GM12874 (cell line): ENCODE data around the gene RPTOR.

Experiments used
- CTCF ChIP-seq: IDR thresholded peaks from 2 replicates; pipeline ENCODE4 v1.5.1; 2011; ENCODE audit warnings: low read depth, mild to moderate bottlenecking, control low read depth, low read length, moderate library complexity; ENCODE audit not compliant: insufficient read depth

The RPTOR gene

DNA sequence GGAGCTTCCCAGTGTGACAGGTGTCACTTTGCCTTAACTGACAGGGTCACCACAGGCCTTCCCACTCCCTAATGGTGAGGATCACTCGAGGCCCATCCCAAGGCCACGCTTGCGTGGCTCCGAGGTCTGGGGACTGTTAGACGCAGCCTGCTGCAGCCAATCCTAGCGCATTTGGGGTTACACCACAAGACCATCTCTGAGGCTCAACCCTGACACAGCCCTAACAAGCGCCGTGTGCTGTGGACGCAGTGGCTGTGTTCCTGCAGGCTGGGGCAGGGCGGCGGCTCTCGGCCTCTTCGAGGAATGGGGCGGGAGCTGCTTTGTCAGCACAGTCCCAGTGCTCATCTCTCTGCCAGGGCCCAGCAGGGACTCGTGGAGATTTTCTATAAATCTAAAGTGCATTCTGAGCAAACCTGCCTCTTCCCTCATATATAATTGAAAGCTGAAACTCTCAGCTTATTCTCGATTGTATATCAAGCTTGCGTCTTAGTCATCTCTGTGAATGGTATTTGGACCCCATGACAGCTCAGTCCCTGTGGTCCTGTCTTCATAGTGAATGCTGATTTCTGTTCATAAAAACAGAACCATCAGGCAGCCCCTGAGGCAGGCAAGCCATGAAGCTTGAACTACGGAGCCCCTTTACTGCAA, 381.2 kb downstream of the RPTOR start:
- no peak for TF ChIP-seq CTCF

DNA sequence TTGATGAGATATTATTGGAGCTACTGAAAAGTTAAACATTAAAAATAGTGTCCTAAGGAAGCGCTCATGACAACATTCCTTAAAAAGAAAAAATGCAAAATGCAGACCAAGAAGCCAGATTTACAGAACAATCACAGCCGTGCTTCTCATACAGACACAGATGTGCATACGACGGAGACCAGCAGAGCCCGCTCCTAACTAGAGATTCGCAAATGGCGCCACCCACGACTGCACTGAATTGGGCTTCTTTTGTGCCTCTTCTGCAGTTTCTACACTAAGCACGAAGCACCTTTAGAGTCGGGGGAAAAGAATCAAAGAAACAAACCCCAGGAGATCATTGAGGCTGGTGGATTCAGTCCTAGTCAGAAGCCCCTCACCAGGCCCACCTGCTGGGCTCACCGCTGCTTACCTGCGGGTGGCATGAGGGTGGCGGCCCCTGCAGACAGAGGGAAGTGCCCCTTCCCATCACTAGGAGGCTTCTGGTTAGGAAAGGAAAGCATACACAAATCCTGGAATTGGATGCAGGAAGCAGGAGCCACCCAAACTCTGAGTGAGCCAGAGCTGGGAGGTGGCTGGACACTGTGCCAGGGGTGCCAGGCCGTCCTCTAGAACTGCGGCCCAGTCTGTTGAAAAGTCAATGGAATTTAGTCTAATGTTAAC, 382.1 kb downstream of the RPTOR start:
- no peak for TF ChIP-seq CTCF

DNA sequence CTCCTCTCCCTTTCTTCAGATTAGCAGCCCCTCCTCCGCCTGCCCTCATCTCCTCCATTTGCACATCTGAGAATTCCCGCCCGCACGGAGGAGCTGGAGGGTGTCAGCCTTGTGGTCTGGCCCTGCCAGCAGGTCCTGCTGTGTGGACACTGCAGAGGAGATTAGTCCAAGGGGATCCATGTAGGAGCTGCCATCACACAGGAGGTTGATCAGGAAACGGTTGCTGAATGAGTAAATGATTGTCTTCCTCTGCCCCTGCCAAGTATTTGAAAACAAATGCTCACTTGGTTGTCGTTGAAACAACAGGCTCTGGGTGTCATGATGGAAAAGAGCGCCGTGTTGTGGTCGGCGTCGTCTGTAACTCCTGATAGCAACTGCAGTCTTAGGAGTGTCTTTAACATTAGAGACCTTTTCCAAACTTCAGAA, 383.2 kb downstream of the RPTOR start:
- no peak for TF ChIP-seq CTCF

- no peak for TF ChIP-seq CTCF
Measured at GRCh38 chr17:80929449-80929848, 384.8 kb downstream of the RPTOR start.

GRCh38 chr17:80930335-80931279, 386.0 kb downstream of the RPTOR start:
- no peak for TF ChIP-seq CTCF

GRCh38 chr17:80931421-80932265, 387.0 kb downstream of the RPTOR start:
- TF ChIP-seq CTCF: no peak
